Liver (tissue), 3 donors: Measurements from ENCODE around the gene TUFM.

Experiments
- ATF3 ChIP-seq: IDR thresholded peaks from 2 replicates; pipeline ENCODE4 v1.6.1; 2016; ENCODE audit warnings: antibody characterized with exemption
- EGR1 ChIP-seq, 2 donors: IDR thresholded peaks; 2 replicates each; pipeline ENCODE4 v1.6.1; 2016 to 2018; ENCODE audit warnings: antibody characterized with exemption in 2 of 2, low read depth in 2 of 2
- GABPA ChIP-seq, 2 donors: IDR thresholded peaks in 1 of 2; conservative IDR thresholded peaks in 1 of 2; 2 replicates each; pipeline ENCODE4 v1.6.1; 2016; ENCODE audit warnings: antibody characterized with exemption in 2 of 2, mild to moderate bottlenecking in 1 of 2, moderate library complexity in 1 of 2
- HNF4A ChIP-seq, 2 donors: conservative IDR thresholded peaks; 2 replicates each; pipeline ENCODE4 v1.6.1; 2016; ENCODE audit warnings: antibody characterized with exemption in 2 of 2, mild to moderate bottlenecking in 2 of 2
- HNF4G ChIP-seq: IDR thresholded peaks from 2 replicates; pipeline ENCODE4 v1.6.1; 2016; ENCODE audit warnings: antibody characterized with exemption
- MAX ChIP-seq: IDR thresholded peaks from 2 replicates; pipeline ENCODE4 v1.6.1; 2016; ENCODE audit warnings: antibody characterized with exemption
- TAF1 ChIP-seq: conservative IDR thresholded peaks from 2 replicates; pipeline ENCODE4 v1.6.1; 2016; ENCODE audit warnings: antibody characterized with exemption, mild to moderate bottlenecking
- YY1 ChIP-seq: IDR thresholded peaks from 2 replicates; pipeline ENCODE4 v1.6.1; 2016; ENCODE audit warnings: antibody characterized with exemption, mild to moderate bottlenecking
- TF ChIP-seq, protein P1 (sequence below): fragments of 150-350 bp; IDR thresholded peaks from 2 replicates; pipeline ENCODE4 v1.5.1; 2017; ENCODE audit warnings: improper control_type of control experiment, low read depth, low read length; ENCODE audit not compliant: missing input control
- TF ChIP-seq, protein P2 (sequence below): IDR thresholded peaks from 2 replicates; pipeline ENCODE4 v1.6.1; 2016; ENCODE audit warnings: antibody characterized with exemption
- donor health status: healthy.
- donor health status: healthy.

DNA sequence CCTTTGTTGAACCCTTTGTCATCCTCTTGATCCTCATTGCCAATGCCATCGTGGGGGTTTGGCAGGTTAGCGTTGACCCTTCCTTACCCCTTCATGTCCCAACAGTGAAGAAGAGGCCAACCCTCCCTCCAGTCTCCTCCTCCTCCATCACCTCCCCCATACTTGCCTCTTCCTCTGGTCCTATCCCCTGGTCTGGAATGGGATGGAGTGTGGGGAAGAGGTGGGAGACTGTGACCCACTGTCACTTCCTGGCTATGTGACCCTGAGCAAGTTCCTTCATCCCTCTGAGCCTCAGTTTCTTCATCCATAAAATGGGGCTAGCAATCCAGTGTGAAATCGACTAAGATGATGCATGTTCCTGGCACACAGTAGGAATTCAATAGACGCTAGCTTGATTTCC, 34.8 kb upstream of the TUFM start:
- TF ChIP-seq, protein P1, sequence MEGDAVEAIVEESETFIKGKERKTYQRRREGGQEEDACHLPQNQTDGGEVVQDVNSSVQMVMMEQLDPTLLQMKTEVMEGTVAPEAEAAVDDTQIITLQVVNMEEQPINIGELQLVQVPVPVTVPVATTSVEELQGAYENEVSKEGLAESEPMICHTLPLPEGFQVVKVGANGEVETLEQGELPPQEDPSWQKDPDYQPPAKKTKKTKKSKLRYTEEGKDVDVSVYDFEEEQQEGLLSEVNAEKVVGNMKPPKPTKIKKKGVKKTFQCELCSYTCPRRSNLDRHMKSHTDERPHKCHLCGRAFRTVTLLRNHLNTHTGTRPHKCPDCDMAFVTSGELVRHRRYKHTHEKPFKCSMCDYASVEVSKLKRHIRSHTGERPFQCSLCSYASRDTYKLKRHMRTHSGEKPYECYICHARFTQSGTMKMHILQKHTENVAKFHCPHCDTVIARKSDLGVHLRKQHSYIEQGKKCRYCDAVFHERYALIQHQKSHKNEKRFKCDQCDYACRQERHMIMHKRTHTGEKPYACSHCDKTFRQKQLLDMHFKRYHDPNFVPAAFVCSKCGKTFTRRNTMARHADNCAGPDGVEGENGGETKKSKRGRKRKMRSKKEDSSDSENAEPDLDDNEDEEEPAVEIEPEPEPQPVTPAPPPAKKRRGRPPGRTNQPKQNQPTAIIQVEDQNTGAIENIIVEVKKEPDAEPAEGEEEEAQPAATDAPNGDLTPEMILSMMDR, result no peak
- no peak for TF ChIP-seq TAF1
- TF ChIP-seq HNF4G, result no peak
- TF ChIP-seq GABPA (IDR thresholded peaks at IDR 0.05 in 1 of 2, conservative IDR thresholded peaks at IDR 0.05 in 1 of 2), result no peak
- TF ChIP-seq ATF3, result no peak
- no peak for TF ChIP-seq EGR1 (IDR thresholded peaks at IDR 0.05; ENCODE audit: low read depth in 2 of 2)
- TF ChIP-seq, protein P2, sequence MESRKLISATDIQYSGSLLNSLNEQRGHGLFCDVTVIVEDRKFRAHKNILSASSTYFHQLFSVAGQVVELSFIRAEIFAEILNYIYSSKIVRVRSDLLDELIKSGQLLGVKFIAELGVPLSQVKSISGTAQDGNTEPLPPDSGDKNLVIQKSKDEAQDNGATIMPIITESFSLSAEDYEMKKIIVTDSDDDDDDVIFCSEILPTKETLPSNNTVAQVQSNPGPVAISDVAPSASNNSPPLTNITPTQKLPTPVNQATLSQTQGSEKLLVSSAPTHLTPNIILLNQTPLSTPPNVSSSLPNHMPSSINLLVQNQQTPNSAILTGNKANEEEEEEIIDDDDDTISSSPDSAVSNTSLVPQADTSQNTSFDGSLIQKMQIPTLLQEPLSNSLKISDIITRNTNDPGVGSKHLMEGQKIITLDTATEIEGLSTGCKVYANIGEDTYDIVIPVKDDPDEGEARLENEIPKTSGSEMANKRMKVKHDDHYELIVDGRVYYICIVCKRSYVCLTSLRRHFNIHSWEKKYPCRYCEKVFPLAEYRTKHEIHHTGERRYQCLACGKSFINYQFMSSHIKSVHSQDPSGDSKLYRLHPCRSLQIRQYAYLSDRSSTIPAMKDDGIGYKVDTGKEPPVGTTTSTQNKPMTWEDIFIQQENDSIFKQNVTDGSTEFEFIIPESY, result no peak
- TF ChIP-seq MAX, result no peak
- TF ChIP-seq YY1, result no peak
- TF ChIP-seq HNF4A (conservative IDR thresholded peaks at IDR 0.05), result no peak
